DOHH2 (cell line): ENCODE data around the gene GCLM.

Experiments
- EZH2phosphoT487 ChIP-seq: fragments of 200-600 bp; sonication (generic); IDR thresholded peaks from 2 replicates; pipeline ENCODE4 v1.6.1; 2017; ENCODE audit warnings: borderline replicate concordance, mild to moderate bottlenecking, antibody characterized with exemption, low read length, moderate library complexity, mixed read lengths
- TF ChIP-seq, protein P1 (sequence below): fragments of 200-600 bp; sonication (generic); IDR thresholded peaks from one replicate; pipeline ENCODE4 v1.5.1; 2014; ENCODE audit warnings: antibody characterized with exemption, mild to moderate bottlenecking, low read depth, low read length; ENCODE audit not compliant: poor library complexity, severe bottlenecking

- TF ChIP-seq, protein P1, sequence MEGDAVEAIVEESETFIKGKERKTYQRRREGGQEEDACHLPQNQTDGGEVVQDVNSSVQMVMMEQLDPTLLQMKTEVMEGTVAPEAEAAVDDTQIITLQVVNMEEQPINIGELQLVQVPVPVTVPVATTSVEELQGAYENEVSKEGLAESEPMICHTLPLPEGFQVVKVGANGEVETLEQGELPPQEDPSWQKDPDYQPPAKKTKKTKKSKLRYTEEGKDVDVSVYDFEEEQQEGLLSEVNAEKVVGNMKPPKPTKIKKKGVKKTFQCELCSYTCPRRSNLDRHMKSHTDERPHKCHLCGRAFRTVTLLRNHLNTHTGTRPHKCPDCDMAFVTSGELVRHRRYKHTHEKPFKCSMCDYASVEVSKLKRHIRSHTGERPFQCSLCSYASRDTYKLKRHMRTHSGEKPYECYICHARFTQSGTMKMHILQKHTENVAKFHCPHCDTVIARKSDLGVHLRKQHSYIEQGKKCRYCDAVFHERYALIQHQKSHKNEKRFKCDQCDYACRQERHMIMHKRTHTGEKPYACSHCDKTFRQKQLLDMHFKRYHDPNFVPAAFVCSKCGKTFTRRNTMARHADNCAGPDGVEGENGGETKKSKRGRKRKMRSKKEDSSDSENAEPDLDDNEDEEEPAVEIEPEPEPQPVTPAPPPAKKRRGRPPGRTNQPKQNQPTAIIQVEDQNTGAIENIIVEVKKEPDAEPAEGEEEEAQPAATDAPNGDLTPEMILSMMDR = no peak
- TF ChIP-seq EZH2phosphoT487 = no peak
Observed at GRCh38 chr1:93958726-93959100, 49.5 kb upstream of the GCLM start.
